Kidney epithelial cell (primary cell): ENCODE measurements around the gene NSMCE1. TPM values are rescaled to one million over a fixed set of nuclear protein-coding genes. Genes with fewer than 3 reads are reported as not detected.
A peak's percentile ranks its signal among the peaks of the same experiment; 100 is the strongest.
"Not testable (repeated sequence)": the region's sequence is repeated elsewhere in the genome, so short reads cannot be mapped to it uniquely, and the experiment has no call there.

Experiments
- DNase-seq: peaks from one replicate; pipeline ENCODE4 v3.0.0-alpha.2; 2010; ENCODE audit warnings: low read depth
- H3K27me3 ChIP-seq: 2 replicates; pipeline ENCODE4 v1.6.0; 2011; ENCODE audit warnings: low read length; ENCODE audit not compliant: control insufficient read depth, insufficient read depth
- H3K36me3 ChIP-seq: 2 replicates; pipeline ENCODE4 v1.5.1; 2011; ENCODE audit warnings: low read length; ENCODE audit not compliant: control insufficient read depth, insufficient read depth
- H3K4me3 ChIP-seq: 2 replicates; pipeline ENCODE4 v1.5.1; 2011; ENCODE audit warnings: low read depth, mild to moderate bottlenecking, control low read depth, low read length
- total RNA-seq: library from RNA; depleted of rRNA; stranded (reverse); fragments of >200 nt; gene quantifications from 2 replicates; pipeline ENCODE4 v1.2.3, GENCODE V29; 2015
- TF ChIP-seq, protein P1 (sequence below): IDR thresholded peaks from 2 replicates; pipeline ENCODE4 v1.5.1; 2011; ENCODE audit warnings: mild to moderate bottlenecking, moderate library complexity, low read length, control low read depth, inconsistent platforms; ENCODE audit not compliant: insufficient read depth, poor library complexity, severe bottlenecking

The NSMCE1 gene
- total RNA-seq, 1 donor from 2014 or later, result 94.8 TPM

- no peak for DNase-seq
- no peaks in the 10 kb centered on the region for H3K27me3 ChIP-seq
- peak overlapping the region; percentile 94 for H3K4me3 ChIP-seq
- H3K36me3 ChIP-seq, result no peaks in the 10 kb centered on the region
- TF ChIP-seq, protein P1, sequence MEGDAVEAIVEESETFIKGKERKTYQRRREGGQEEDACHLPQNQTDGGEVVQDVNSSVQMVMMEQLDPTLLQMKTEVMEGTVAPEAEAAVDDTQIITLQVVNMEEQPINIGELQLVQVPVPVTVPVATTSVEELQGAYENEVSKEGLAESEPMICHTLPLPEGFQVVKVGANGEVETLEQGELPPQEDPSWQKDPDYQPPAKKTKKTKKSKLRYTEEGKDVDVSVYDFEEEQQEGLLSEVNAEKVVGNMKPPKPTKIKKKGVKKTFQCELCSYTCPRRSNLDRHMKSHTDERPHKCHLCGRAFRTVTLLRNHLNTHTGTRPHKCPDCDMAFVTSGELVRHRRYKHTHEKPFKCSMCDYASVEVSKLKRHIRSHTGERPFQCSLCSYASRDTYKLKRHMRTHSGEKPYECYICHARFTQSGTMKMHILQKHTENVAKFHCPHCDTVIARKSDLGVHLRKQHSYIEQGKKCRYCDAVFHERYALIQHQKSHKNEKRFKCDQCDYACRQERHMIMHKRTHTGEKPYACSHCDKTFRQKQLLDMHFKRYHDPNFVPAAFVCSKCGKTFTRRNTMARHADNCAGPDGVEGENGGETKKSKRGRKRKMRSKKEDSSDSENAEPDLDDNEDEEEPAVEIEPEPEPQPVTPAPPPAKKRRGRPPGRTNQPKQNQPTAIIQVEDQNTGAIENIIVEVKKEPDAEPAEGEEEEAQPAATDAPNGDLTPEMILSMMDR, result no peak
These were observed 953 bp upstream of the NSMCE1 start for GRCh38 chr16:27269300-27270150.

GRCh38 chr16:27267037-27267677 lies 1.4 kb downstream of the NSMCE1 start:
- H3K4me3 ChIP-seq, result no peak overlapping the region
- H3K36me3 ChIP-seq, result no peaks in the 10 kb centered on the region
- TF ChIP-seq, protein P1, result no peak
- DNase-seq, result no peak
- no peaks in the 10 kb centered on the region for H3K27me3 ChIP-seq

GRCh38 chr16:27265982-27266381 lies 2.6 kb downstream of the NSMCE1 start:
- Histone ChIP-seq H3K4me3 (no peak overlapping the region), H3K27me3 (no peaks in the 10 kb centered on the region), H3K36me3 (no peaks in the 10 kb centered on the region)
- DNase-seq, result no peak
- TF ChIP-seq, protein P1, result no peak

DNA sequence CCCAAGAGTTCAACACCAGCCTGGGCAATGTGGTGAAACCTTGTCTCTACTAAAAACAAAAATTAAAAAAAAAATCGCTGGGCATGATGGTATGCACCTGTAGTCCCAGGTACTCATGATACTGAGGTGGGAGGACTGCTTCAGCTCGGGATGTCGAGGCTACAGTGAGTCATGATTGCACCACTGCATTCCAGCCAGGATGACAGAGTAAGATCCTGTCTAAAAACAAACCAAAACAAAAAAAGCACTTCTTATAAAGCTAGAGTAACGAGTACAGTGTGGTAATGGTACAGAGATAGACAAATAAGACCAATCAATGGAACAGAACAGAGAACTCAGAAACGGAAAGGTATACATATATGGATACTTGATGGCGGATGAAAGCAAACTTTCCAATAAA lies 4.4 kb downstream of the NSMCE1 start:
- no peaks in the 10 kb centered on the region for H3K36me3 ChIP-seq
- peak; percentile 73 for DNase-seq
- no peaks in the 10 kb centered on the region for H3K27me3 ChIP-seq
- TF ChIP-seq, protein P1, result no peak
- no peak overlapping the region for H3K4me3 ChIP-seq

GRCh38 chr16:27262904-27263423 lies 5.6 kb downstream of the NSMCE1 start:
- H3K27me3 ChIP-seq, DNase-seq, H3K4me3 ChIP-seq, H3K36me3 ChIP-seq: not testable (repeated sequence)

DNA sequence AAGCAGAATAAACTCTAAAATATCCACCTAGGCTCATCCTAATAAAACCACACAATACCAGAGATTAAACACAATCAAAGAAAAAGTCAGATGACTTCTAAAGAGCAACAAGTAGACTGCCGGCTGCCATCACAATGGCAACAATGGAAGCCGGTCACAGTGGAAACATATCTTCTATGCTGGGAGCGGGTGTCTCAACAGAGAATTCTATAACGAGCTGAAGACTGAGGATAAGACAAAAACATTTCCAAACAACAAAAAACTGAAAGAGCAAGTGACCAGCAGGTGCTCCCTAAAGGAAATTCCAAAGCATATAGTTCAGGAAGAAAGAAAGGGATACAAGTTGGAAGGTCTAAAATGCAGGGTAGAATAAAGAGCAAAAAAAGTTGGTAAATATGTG lies 8.9 kb downstream of the NSMCE1 start:
- no peaks in the 10 kb centered on the region for H3K27me3 ChIP-seq
- no peaks in the 10 kb centered on the region for H3K36me3 ChIP-seq
- H3K4me3 ChIP-seq, result no peak overlapping the region
- TF ChIP-seq, protein P1, result no peak
- no peak for DNase-seq
